Tibial nerve (tissue), 4 donors: ENCODE data around the gene SULT2A1. TPM values are rescaled to one million over a fixed set of nuclear protein-coding genes. Genes with fewer than 3 reads are reported as not detected.

Experiments
- DNase-seq, 2 donors: peaks; one replicate each; pipeline ENCODE4 v3.0.0-alpha.2; 2019; ENCODE audit warnings: low spot score in 2 of 2
- H3K27ac ChIP-seq, 4 donors: fragments of 200-600 bp; sonication (generic) in 3 of 4; one replicate each; pipeline ENCODE4 v1.5.1; 2017 to 2019; ENCODE audit warnings: mild to moderate bottlenecking in 1 of 4
- H3K27me3 ChIP-seq, 2 donors: fragments of 200-600 bp; sonication (generic) in 1 of 2; one replicate each; pipeline versions ENCODE4 v1.5.1 to v1.6.0; 2017 to 2019
- H3K36me3 ChIP-seq, 3 donors: fragments of 200-600 bp; sonication (generic); one replicate each; pipeline ENCODE4 v1.5.1; 2018 to 2019
- H3K4me1 ChIP-seq, 4 donors: fragments of 200-600 bp; sonication (generic) in 3 of 4; one replicate each; pipeline ENCODE4 v1.5.1; 2017 to 2019
- H3K4me3 ChIP-seq, 4 donors: fragments of 200-600 bp; sonication (generic) in 3 of 4; one replicate each; pipeline ENCODE4 v1.5.1; 2017 to 2019; ENCODE audit warnings: mild to moderate bottlenecking in 1 of 4, moderate library complexity in 1 of 4
- H3K9me3 ChIP-seq, 4 donors: fragments of 200-600 bp; sonication (generic) in 3 of 4; one replicate each; pipeline ENCODE4 v1.5.1; 2017 to 2019
- EP300 ChIP-seq, 2 donors: sonication (generic); formaldehyde crosslinking; IDR thresholded peaks; one replicate each; pipeline ENCODE4 v1.6.1; 2017; ENCODE audit warnings: antibody characterized with exemption in 2 of 2, mild to moderate bottlenecking in 1 of 2
- POLR2A ChIP-seq, 2 donors: fragments of 450-650 bp; IDR thresholded peaks; one replicate each; pipeline ENCODE4 v1.6.1; 2017; ENCODE audit warnings: antibody characterized with exemption in 2 of 2, mild to moderate bottlenecking in 2 of 2, moderate library complexity in 2 of 2
- WGBS, 2 donors: methylation state at CpG; one replicate each; pipeline ENCODE4 v1.1.5; 2018; 5-methylcytosine and 5-hydroxymethylcytosine counted together
- total RNA-seq, 4 donors: library from RNA; depleted of rRNA; stranded (reverse); fragments of >200 nt; gene quantifications; one replicate each; pipeline ENCODE4 v1.1.0, GENCODE V29; 2016
- TF ChIP-seq, protein P1 (sequence below), 5 experiments: fragments of 200-600 bp in 3 of 5; fragments of 450-650 bp in 2 of 5; sonication (generic) in 3 of 5; IDR thresholded peaks; one replicate each; pipeline ENCODE4 v1.5.1; 2016 to 2019; ENCODE audit warnings: antibody characterized with exemption in 5 of 5, mild to moderate bottlenecking in 3 of 5, moderate library complexity in 2 of 5

Gene SULT2A1
- total RNA-seq, 4 donors from 2014 or later = not detected

DNA sequence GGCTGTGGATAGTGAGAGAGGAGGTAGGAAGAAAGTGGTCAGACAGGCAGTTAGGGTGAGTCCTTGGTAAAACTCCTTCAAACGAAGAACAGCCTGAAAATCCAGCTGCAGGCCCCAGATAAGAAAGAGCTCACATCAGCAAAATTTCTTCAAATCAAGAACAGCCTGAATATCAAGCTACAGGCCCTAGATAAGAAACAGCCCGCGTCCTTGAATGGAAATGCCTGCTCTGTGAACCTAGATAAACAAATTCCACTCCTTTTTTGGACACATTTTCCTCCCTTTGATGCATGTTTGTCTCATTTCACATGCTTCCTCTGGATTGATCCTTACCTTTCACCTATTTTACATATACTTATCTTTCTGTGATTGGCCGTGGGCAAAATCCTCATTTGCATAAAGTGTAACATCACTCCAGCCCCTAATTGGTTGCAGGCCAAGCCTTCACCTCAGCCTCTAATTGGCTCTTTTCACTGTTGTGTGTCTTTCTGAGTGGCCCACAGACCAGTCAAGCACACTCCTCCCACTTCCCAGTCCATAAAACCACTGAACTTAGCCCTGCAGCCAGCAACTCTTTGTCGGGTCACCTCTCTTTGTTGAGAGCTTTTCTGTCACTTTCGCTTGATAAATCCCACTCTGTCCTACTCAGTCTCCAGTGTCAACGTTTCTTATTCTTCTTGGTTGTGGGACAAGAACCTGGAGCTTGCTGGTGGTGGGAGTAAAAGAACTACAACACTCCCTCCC lies 6.0 kb upstream of the SULT2A1 start:
- TF ChIP-seq EP300 (IDR thresholded peaks at IDR 0.05) (no peak), POLR2A (IDR thresholded peaks at IDR 0.05) (no peak)
- TF ChIP-seq, protein P1, sequence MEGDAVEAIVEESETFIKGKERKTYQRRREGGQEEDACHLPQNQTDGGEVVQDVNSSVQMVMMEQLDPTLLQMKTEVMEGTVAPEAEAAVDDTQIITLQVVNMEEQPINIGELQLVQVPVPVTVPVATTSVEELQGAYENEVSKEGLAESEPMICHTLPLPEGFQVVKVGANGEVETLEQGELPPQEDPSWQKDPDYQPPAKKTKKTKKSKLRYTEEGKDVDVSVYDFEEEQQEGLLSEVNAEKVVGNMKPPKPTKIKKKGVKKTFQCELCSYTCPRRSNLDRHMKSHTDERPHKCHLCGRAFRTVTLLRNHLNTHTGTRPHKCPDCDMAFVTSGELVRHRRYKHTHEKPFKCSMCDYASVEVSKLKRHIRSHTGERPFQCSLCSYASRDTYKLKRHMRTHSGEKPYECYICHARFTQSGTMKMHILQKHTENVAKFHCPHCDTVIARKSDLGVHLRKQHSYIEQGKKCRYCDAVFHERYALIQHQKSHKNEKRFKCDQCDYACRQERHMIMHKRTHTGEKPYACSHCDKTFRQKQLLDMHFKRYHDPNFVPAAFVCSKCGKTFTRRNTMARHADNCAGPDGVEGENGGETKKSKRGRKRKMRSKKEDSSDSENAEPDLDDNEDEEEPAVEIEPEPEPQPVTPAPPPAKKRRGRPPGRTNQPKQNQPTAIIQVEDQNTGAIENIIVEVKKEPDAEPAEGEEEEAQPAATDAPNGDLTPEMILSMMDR (IDR thresholded peaks at IDR 0.05) = no peak
- DNase-seq = no peak
- Histone ChIP-seq H3K9me3 (peaks cover 0 to 26% (median 0%) of the 10 kb centered on the region in 4 donors), H3K27me3 (no peaks in the 10 kb centered on the region), H3K4me3 (no peak overlapping the region), H3K4me1 (no peaks in the 10 kb centered on the region), H3K27ac (no peak overlapping the region), H3K36me3 (no peaks in the 10 kb centered on the region)
- WGBS, 2 donors = 63 to 69% methylated on average over 7 of the region's 7 CpGs

DNA sequence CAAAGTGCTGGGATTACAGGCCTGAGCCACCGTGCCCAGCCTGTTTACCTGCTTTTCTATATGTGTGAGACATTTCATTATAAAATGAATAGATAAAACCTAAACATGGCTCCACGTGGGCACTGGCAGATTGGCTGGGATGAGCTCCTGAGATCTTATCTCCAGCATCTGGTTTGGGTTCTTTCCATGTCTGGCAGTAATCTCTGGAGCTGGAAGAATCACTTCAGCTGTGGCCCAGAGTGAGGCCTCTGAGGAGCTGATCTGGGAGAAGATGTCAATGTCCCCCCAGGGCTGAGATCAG lies 5.5 kb upstream of the SULT2A1 start:
- no peak for DNase-seq
- H3K27ac ChIP-seq = no peak overlapping the region
- 45 to 88% methylated on average over 2 of the region's 2 CpGs for WGBS, 2 donors
- H3K36me3 ChIP-seq = no peaks in the 10 kb centered on the region
- no peaks in the 10 kb centered on the region for H3K27me3 ChIP-seq
- no peak overlapping the region for H3K4me3 ChIP-seq
- peaks cover 0 to 24% (median 0%) of the 10 kb centered on the region in 4 donors for H3K9me3 ChIP-seq
- H3K4me1 ChIP-seq = no peaks in the 10 kb centered on the region
- TF ChIP-seq POLR2A (IDR thresholded peaks at IDR 0.05) = no peak
- TF ChIP-seq EP300 (IDR thresholded peaks at IDR 0.05) = no peak
- TF ChIP-seq, protein P1 (IDR thresholded peaks at IDR 0.05) = no peak

DNA sequence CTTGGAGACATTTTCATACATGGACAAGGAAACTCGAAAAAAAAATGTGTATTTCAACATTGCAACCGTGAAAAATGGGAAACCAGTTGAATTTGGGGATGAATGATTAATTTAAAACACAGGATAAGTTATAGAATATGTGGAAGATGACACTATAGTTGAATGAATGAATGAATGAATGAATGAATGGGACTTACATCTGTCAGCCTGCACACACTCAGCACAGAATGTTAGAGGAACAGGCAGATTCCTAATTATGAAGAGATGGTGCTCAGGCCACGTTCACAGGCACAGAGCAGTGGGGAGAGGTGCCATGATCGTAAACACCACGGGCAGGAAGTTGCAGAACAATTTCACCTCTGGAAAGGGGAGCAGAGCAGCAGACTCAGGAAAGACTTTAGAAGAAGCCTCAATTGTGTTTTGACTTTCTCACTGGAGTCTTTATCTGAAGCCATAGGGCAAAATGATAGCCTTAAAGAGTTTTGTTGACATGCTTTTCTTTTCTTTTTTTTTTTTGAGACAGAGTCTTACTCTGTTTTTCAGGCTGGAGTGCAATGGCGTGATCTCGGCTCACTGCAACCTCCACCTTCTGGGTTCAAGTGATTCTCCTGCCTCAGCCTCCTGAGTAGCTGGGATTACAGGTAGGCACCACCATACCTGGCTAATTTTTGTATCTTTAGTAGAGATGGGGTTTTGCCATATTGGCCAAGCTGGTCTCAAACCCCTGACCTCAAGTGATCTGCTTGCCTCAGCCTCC lies 4.9 kb upstream of the SULT2A1 start:
- H3K4me1 ChIP-seq = no peaks in the 10 kb centered on the region
- no peaks in the 10 kb centered on the region for H3K36me3 ChIP-seq
- DNase-seq = no peak
- no peak overlapping the region for H3K27ac ChIP-seq
- no peak for TF ChIP-seq EP300 (IDR thresholded peaks at IDR 0.05)
- no peak for TF ChIP-seq POLR2A (IDR thresholded peaks at IDR 0.05)
- TF ChIP-seq, protein P1 (IDR thresholded peaks at IDR 0.05) = no peak
- peaks cover 0 to 4% of the 10 kb centered on the region in 2 donors for H3K27me3 ChIP-seq
- H3K4me3 ChIP-seq = no peak overlapping the region
- peaks cover 0 to 19% (median 0%) of the 10 kb centered on the region in 4 donors for H3K9me3 ChIP-seq
- WGBS, 2 donors = 55 to 56% methylated on average over 7 of the region's 7 CpGs

DNA sequence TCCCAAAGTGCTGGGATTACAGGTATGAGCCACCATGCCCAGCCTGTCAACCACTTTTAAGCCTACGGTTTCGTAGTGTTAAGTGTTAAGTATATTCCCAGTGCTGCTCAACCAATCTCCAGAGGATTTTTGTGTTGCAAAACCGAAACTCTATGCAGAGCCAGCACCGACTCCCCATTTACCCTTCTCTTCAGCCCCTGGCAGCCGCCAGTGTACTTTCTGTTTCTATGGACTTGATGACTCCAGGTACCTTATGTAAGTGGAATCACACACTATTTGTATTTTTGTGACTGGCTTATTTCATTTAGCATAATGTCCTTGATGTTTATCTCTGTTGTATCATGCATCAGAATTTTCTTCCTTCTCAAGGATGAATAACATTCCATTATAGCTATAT lies 1.1 kb downstream of the SULT2A1 start:
- no peaks in the 10 kb centered on the region for H3K4me1 ChIP-seq
- H3K4me3 ChIP-seq = no peak overlapping the region
- no peaks in the 10 kb centered on the region for H3K9me3 ChIP-seq
- TF ChIP-seq EP300 (IDR thresholded peaks at IDR 0.05) (no peak), POLR2A (IDR thresholded peaks at IDR 0.05) (no peak)
- TF ChIP-seq, protein P1 (IDR thresholded peaks at IDR 0.05) = no peak
- H3K27ac ChIP-seq = no peak overlapping the region
- no peak for DNase-seq
- 75 to 84% methylated on average over 5 of the region's 5 CpGs for WGBS, 2 donors
- H3K36me3 ChIP-seq = no peaks in the 10 kb centered on the region
- peaks cover 0 to 8% of the 10 kb centered on the region in 2 donors for H3K27me3 ChIP-seq

DNA sequence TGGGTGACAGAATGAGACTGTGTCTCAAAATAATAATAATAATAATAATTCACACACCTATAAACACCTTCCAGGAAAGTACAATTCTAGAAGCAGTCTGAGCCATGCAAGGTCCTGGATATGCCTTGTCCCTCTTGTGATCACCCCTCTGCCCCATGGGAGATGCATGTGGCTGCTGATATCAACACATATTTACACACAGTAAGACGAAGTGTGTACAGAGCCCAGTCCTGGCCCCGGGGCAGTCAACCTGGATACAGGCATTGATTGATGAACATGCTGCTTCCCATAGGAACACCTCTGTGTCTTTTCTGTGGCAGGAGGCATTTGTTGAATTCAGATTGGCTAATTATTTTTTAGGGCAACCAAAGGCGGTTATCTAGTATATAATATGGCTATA lies 3.2 kb downstream of the SULT2A1 start:
- no peak for TF ChIP-seq EP300 (IDR thresholded peaks at IDR 0.05)
- TF ChIP-seq, protein P1 (IDR thresholded peaks at IDR 0.05) = no peak
- TF ChIP-seq POLR2A (IDR thresholded peaks at IDR 0.05) = no peak
- DNase-seq = no peak
- Histone ChIP-seq H3K4me1 (no peaks in the 10 kb centered on the region), H3K27me3 (peaks cover 0 to 11% of the 10 kb centered on the region in 2 donors), H3K9me3 (no peaks in the 10 kb centered on the region), H3K4me3 (no peak overlapping the region), H3K36me3 (no peaks in the 10 kb centered on the region), H3K27ac (no peak overlapping the region)
- 79 to 83% methylated on average over 3 of the region's 3 CpGs for WGBS, 2 donors
